K562 (cell line): Measurements from ENCODE around the gene CREB3L2. TPM values are rescaled to one million over a fixed set of nuclear protein-coding genes. Genes with fewer than 3 reads are reported as not detected.

ENCODE experiments used
- ARID2 ChIP-seq: fragments of 450-650 bp; IDR thresholded peaks from 2 replicates; pipeline ENCODE4 v1.6.1; 2017; ENCODE audit warnings: antibody characterized with exemption, mild to moderate bottlenecking
- BCL6 ChIP-seq: fragments of 250-450 bp; sonication (Bioruptor Pico); IDR thresholded peaks from 2 replicates; pipeline ENCODE4 v1.4.0; 2020
- CBFB ChIP-seq: sonication (generic); formaldehyde crosslinking; IDR thresholded peaks from 2 replicates; pipeline ENCODE4 v1.4.0; 2020; ENCODE audit warnings: mild to moderate bottlenecking, missing genetic modification reagents
- CBX8 ChIP-seq: fragments of 200-600 bp; sonication (generic); IDR thresholded peaks from 2 replicates; pipeline ENCODE4 v1.6.1; 2012; ENCODE audit warnings: borderline replicate concordance, mixed run types, low read depth, mild to moderate bottlenecking, moderate library complexity, mixed read lengths, low read length, control low read depth, inconsistent platforms; ENCODE audit not compliant: poor library complexity, severe bottlenecking; ENCODE audit errors: extremely low read depth
- FOXJ2 ChIP-seq: fragments of 200-800 bp; sonication (Bioruptor generic); IDR thresholded peaks from 2 replicates; pipeline ENCODE4 v1.6.1; 2016; ENCODE audit warnings: missing genetic modification characterization, missing compliant biosample characterization
- GTF2E2 ChIP-seq: fragments of 200-800 bp; sonication (Bioruptor generic); IDR thresholded peaks from 2 replicates; pipeline ENCODE4 v1.6.1; 2016; ENCODE audit warnings: missing genetic modification characterization, missing compliant biosample characterization
- HNRNPH1 ChIP-seq: fragments of 200-400 bp; formaldehyde crosslinking; optimal IDR thresholded peaks from 2 replicates; pipeline ENCODE3; 2017; ENCODE audit warnings: low read depth, mild to moderate bottlenecking, low read length, moderate library complexity
- MEIS2 ChIP-seq: fragments of 450-650 bp; IDR thresholded peaks from 2 replicates; pipeline ENCODE4 v1.6.1; 2014; ENCODE audit warnings: mild to moderate bottlenecking; ENCODE audit not compliant: partially characterized antibody
- MXI1 ChIP-seq: IDR thresholded peaks from 2 replicates; pipeline ENCODE4 v1.6.1; 2011; ENCODE audit warnings: low read depth, mild to moderate bottlenecking, improper control_type of control experiment, low read length
- NCOR1 ChIP-seq: fragments of 450-650 bp; IDR thresholded peaks from 2 replicates; pipeline ENCODE4 v1.6.1; 2016; ENCODE audit warnings: mild to moderate bottlenecking, moderate library complexity
- RBBP5 ChIP-seq: fragments of 200-600 bp; sonication (generic); IDR thresholded peaks from 2 replicates; pipeline ENCODE4 v1.6.1; 2012; ENCODE audit warnings: borderline replicate concordance, mild to moderate bottlenecking, low read length, control low read depth, inconsistent platforms; ENCODE audit not compliant: insufficient read depth, poor library complexity, severe bottlenecking
- SIN3B ChIP-seq: fragments of 450-650 bp; IDR thresholded peaks from 2 replicates; pipeline ENCODE4 v1.6.1; 2017; ENCODE audit warnings: low read depth, mild to moderate bottlenecking, moderate library complexity
- SPI1 ChIP-seq: IDR thresholded peaks from 2 replicates; pipeline ENCODE4 v1.6.1; 2011; ENCODE audit warnings: low read depth, low read length, control low read depth, borderline replicate concordance
- SRSF3 ChIP-seq: fragments of 200-400 bp; formaldehyde crosslinking; IDR thresholded peaks from 2 replicates; pipeline ENCODE4 v1.6.1; 2016; ENCODE audit warnings: mild to moderate bottlenecking, low read length, moderate library complexity; ENCODE audit not compliant: insufficient read depth
- STAG1 ChIP-seq: sonication (generic); formaldehyde crosslinking; IDR thresholded peaks from 2 replicates; pipeline ENCODE4 v1.5.0; 2020; ENCODE audit warnings: missing genetic modification reagents, borderline replicate concordance
- TAF7 ChIP-seq: fragments of 450-650 bp; IDR thresholded peaks from 2 replicates; pipeline ENCODE4 v1.6.1; 2016; ENCODE audit warnings: missing genetic modification characterization, missing compliant biosample characterization
- TBP ChIP-seq: optimal IDR thresholded peaks from 2 replicates; pipeline ENCODE3; 2011; ENCODE audit warnings: low read depth, low read length, improper control_type of control experiment
- ZC3H4 ChIP-seq: sonication (generic); formaldehyde crosslinking; IDR thresholded peaks from 2 replicates; pipeline ENCODE4 v1.9.0; 2021; ENCODE audit warnings: missing genetic modification reagents, borderline replicate concordance
- ZNF184 ChIP-seq: sonication (generic); formaldehyde crosslinking; IDR thresholded peaks from 2 replicates; pipeline ENCODE4 v1.5.0; 2020; ENCODE audit warnings: missing genetic modification reagents
- ZNF274 ChIP-seq: IDR thresholded peaks from 2 replicates; pipeline ENCODE4 v1.6.1; 2011; ENCODE audit warnings: low read depth, mild to moderate bottlenecking, low read length, moderate library complexity, borderline replicate concordance
- ZNF282 ChIP-seq: sonication (generic); formaldehyde crosslinking; IDR thresholded peaks from 2 replicates; pipeline ENCODE4 v1.8.1; 2023; ENCODE audit warnings: missing genetic modification reagents
- ZNF699 ChIP-seq: fragments of 250-450 bp; sonication (Bioruptor Pico); IDR thresholded peaks from 2 replicates; pipeline ENCODE4 v1.8.0; 2021; ENCODE audit warnings: mild to moderate bottlenecking, moderate library complexity; ENCODE audit not compliant: insufficient replicate concordance
- polyA plus RNA-seq, 8 experiments: library from polyadenylated mRNA; depleted of rRNA in 4 of 8; stranded (reverse) in 5 of 8; unstranded in 3 of 8; fragments of >200 nt; fragmentation: Nextera tagmentation in 2 of 8; fragmentation: Illumina TruSeq in 1 of 8; extraction: Ambion mirVana in 2 of 8; extraction: Trizol in 1 of 8; gene quantifications; 2 replicates each; pipeline versions ENCODE4 v1.2.1 to v1.2.3, GENCODE V29; 2011 to 2014; ENCODE audit warnings: inconsistent platforms in 1 of 8, missing spikeins in 1 of 8
- total RNA-seq, 7 experiments: library from RNA; depleted of rRNA in 6 of 7; stranded (reverse); fragments of >200 nt in 6 of 7; fragmentation: Illumina TruSeq in 2 of 7; extraction: Trizol in 2 of 7; gene quantifications; 2 replicates each; pipeline versions ENCODE4 v1.2.1 to v1.2.3, GENCODE V29; 2011 to 2021; ENCODE audit warnings: low replicate concordance in 1 of 7
- TF ChIP-seq, protein P1 (sequence below): fragments of 450-650 bp; IDR thresholded peaks from 2 replicates; pipeline ENCODE4 v1.6.1; 2016
- TF ChIP-seq, protein P2 (sequence below): sonication (generic); formaldehyde crosslinking; IDR thresholded peaks from 2 replicates; pipeline ENCODE4 v1.8.1; 2022; ENCODE audit warnings: missing genetic modification reagents
- TF ChIP-seq, protein P3 (sequence below): fragments of 250-450 bp; sonication (Bioruptor Pico); IDR thresholded peaks from 2 replicates; pipeline ENCODE4 v1.4.0; 2020; ENCODE audit warnings: mild to moderate bottlenecking, moderate library complexity, borderline replicate concordance

The CREB3L2 gene
- total and polyA plus RNA-seq, 9 of the 15 experiments (the other 6 are each of a cell fraction or from before 2014, with no cell fraction given): 7.1 to 45.6 (median 15.8) TPM

DNA sequence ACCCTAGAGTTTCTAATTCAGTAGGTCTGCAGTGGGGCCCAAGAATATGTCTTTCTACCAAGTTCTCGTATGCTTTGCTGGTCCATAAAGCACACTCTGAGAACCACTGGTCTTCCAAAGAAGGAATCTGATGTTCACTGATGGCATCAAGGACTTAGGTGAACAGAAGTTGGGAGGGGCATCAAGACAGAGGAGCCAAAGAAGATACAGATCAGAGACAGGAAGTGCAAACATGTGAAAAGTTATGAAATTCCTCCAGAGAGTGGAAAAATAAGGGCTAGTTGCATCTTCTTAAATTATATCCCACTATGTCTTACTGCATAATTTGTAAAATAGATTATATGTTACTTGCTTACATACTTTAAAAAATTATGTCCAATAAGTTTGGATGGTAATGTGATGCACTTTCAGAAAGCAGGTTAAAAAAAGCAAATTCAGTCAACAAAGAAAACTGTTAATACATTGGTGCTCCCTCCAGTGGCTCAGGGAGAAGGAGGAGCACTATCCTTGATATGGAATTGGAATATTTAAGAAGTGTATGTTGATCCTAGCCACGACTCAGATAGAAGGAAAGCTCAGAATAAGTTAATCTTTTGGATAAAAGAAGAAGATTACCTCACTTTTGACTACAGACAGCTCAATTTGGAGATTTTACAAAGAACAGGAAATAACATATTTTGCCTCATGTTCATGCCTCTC lies 35.8 kb downstream of the CREB3L2 start (continued):
- TF ChIP-seq, protein P1, sequence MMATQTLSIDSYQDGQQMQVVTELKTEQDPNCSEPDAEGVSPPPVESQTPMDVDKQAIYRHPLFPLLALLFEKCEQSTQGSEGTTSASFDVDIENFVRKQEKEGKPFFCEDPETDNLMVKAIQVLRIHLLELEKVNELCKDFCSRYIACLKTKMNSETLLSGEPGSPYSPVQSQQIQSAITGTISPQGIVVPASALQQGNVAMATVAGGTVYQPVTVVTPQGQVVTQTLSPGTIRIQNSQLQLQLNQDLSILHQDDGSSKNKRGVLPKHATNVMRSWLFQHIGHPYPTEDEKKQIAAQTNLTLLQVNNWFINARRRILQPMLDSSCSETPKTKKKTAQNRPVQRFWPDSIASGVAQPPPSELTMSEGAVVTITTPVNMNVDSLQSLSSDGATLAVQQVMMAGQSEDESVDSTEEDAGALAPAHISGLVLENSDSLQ: no peak
- TF ChIP-seq ZNF274: no peak
- no peak for TF ChIP-seq ZNF699 (CRISPR knock-in tag)
- no peak for TF ChIP-seq ARID2
- TF ChIP-seq ZNF184: no peak
- 0 out of 2 replicates have a peak, but pooled peaks have one; percentile 47 for TF ChIP-seq SPI1
- TF ChIP-seq MEIS2: no peak
- no peak for TF ChIP-seq BCL6 (CRISPR knock-in tag)
- TF ChIP-seq SRSF3: no peak
- no peak for TF ChIP-seq RBBP5
- TF ChIP-seq TBP: no peak
- TF ChIP-seq ZC3H4: no peak
- TF ChIP-seq, protein P2, sequence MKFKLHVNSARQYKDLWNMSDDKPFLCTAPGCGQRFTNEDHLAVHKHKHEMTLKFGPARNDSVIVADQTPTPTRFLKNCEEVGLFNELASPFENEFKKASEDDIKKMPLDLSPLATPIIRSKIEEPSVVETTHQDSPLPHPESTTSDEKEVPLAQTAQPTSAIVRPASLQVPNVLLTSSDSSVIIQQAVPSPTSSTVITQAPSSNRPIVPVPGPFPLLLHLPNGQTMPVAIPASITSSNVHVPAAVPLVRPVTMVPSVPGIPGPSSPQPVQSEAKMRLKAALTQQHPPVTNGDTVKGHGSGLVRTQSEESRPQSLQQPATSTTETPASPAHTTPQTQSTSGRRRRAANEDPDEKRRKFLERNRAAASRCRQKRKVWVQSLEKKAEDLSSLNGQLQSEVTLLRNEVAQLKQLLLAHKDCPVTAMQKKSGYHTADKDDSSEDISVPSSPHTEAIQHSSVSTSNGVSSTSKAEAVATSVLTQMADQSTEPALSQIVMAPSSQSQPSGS (CRISPR knock-in tag): no peak
- no peak for TF ChIP-seq CBFB (CRISPR knock-in tag)
- TF ChIP-seq FOXJ2: no peak
- no peak for TF ChIP-seq HNRNPH1
- TF ChIP-seq MXI1: no peak
- TF ChIP-seq SIN3B: no peak
- no peak for TF ChIP-seq STAG1 (CRISPR knock-in tag)
- no peak for TF ChIP-seq CBX8
- TF ChIP-seq ZNF282 (CRISPR knock-in tag): no peak
- no peak for TF ChIP-seq TAF7 (tag)
- no peak; the same call in 1 of the 2 replicates for TF ChIP-seq NCOR1
- TF ChIP-seq GTF2E2 (tag): no peak
- TF ChIP-seq, protein P3, sequence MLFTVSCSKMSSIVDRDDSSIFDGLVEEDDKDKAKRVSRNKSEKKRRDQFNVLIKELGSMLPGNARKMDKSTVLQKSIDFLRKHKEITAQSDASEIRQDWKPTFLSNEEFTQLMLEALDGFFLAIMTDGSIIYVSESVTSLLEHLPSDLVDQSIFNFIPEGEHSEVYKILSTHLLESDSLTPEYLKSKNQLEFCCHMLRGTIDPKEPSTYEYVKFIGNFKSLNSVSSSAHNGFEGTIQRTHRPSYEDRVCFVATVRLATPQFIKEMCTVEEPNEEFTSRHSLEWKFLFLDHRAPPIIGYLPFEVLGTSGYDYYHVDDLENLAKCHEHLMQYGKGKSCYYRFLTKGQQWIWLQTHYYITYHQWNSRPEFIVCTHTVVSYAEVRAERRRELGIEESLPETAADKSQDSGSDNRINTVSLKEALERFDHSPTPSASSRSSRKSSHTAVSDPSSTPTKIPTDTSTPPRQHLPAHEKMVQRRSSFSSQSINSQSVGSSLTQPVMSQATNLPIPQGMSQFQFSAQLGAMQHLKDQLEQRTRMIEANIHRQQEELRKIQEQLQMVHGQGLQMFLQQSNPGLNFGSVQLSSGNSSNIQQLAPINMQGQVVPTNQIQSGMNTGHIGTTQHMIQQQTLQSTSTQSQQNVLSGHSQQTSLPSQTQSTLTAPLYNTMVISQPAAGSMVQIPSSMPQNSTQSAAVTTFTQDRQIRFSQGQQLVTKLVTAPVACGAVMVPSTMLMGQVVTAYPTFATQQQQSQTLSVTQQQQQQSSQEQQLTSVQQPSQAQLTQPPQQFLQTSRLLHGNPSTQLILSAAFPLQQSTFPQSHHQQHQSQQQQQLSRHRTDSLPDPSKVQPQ: no peak
